Coronary artery (tissue), 2 donors: ENCODE results near the gene LAMA4.
A peak's percentile ranks its signal among the peaks of the same experiment; 100 is the strongest.

Source experiments
- DNase-seq: peaks from one replicate; pipeline ENCODE4 v3.0.0-alpha.2; 2017; ENCODE audit warnings: low spot score
- H3K27ac ChIP-seq, 2 donors: fragments of 200-600 bp; sonication (generic); one replicate each; pipeline ENCODE4 v1.5.1; 2016 to 2019
- H3K4me3 ChIP-seq: fragments of 200-600 bp; sonication (generic); 2 replicates; pipeline ENCODE4 v1.5.1; 2016; ENCODE audit warnings: mild to moderate bottlenecking, moderate library complexity
- TF ChIP-seq, protein P1 (sequence below): fragments of 200-600 bp; sonication (generic); IDR thresholded peaks from one replicate; pipeline ENCODE4 v1.5.1; 2019; ENCODE audit warnings: antibody characterized with exemption

The LAMA4 gene

DNA sequence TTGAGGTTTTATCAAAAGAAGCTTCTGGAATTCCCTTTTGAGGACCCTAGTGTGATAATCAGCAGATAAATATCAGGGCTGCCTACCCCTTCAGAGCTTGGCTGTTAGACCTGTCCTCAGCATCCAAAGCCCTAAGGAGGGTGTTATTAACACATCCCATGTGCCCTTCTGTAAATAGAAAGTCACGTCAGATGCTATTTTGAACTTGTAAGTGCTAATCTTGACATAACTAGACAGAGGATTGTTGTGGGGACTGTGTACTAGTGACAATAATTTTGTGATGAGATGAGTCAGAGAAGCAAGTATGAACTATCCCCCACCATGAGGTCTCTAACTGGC lies 4.9 kb upstream of the LAMA4 start:
- no peak for DNase-seq
- no peak overlapping the region for H3K4me3 ChIP-seq
- TF ChIP-seq, protein P1, sequence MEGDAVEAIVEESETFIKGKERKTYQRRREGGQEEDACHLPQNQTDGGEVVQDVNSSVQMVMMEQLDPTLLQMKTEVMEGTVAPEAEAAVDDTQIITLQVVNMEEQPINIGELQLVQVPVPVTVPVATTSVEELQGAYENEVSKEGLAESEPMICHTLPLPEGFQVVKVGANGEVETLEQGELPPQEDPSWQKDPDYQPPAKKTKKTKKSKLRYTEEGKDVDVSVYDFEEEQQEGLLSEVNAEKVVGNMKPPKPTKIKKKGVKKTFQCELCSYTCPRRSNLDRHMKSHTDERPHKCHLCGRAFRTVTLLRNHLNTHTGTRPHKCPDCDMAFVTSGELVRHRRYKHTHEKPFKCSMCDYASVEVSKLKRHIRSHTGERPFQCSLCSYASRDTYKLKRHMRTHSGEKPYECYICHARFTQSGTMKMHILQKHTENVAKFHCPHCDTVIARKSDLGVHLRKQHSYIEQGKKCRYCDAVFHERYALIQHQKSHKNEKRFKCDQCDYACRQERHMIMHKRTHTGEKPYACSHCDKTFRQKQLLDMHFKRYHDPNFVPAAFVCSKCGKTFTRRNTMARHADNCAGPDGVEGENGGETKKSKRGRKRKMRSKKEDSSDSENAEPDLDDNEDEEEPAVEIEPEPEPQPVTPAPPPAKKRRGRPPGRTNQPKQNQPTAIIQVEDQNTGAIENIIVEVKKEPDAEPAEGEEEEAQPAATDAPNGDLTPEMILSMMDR: no peak
- H3K27ac ChIP-seq: no peak overlapping the region

DNA sequence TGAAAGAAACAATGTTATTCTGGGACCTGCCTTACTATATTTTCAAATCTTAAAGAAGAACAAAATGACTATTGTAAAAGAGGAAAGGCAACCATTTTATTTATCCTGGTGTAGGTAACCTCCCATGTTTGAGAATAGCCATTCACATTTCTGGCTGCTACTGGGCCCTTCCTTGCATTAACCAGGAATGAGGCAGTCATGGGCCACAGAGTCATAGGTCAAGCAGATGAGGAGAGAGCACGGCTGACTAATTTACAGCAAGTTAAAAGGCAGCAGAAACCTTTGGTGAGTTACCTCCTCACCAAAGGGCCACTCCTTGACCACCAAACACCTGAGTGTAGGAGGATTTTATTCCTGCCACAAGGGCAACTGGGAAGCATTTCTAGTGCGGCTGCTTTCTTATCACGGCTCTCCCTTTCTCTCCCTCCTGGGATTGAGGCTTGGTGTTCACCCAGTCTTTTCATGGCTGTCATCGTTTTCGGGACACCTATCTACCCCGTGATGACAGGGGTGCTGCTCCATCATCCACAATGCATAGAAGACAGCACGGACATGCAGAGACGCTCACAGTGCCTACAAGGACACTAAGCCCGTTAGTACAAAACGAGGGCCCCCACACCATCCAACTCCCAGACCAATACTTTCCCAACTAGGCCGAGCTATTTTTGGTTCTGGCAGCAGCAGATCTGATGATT lies 4.4 kb upstream of the LAMA4 start:
- no peak for DNase-seq
- no peak overlapping the region for H3K27ac ChIP-seq
- H3K4me3 ChIP-seq: no peak overlapping the region
- TF ChIP-seq, protein P1: no peak

DNA sequence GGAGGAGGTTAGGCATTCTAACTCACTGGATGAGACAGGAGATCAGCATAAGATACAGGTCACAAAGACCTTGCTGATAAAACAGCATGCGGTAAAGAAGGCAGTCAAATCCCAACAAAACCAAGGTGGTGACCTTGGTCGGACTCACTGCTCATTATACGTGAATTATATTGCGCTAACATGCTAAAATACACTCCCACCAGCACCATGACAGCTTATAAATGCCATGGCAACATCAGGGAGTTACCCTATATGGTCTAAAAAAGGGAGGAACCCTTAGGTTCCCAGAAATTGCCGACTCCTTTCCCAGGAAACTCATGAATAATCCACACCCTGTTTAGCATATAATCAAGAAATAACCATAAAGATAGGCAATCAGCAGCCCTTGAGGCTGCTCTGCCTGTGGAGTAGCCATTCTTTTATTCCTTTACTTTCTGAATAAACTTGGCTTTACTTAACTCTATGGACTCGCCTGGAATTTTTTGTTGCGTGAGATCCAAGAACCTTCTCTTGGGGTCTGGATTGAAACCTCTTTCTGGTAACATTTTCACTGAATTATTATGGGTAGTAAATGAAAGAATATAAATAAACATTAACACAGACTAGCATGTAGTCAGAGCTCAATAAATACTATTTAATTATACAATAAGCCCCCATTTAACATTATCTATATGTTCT lies 3.0 kb upstream of the LAMA4 start:
- TF ChIP-seq, protein P1: no peak
- no peak overlapping the region for H3K4me3 ChIP-seq
- H3K27ac ChIP-seq: no peak overlapping the region
- no peak for DNase-seq

DNA sequence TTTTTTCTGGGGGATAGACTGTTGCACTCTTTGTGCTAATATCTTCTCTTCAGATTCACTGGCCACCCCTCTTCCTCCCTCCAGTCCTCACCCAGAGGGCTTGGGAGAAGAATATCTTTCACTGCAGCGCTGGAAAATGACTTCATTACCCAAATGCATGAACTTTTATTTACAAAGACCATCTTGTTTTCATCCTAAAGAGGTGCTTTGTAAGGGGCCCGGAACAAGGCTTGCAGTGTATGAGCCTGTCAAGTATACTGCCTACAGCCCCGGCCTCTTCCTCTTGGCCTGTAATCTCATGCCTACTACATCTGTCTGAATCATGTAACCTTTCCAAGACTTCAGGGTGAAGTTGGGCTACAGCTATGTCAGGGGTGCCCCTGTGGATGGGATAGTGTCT lies 554 bp upstream of the LAMA4 start:
- Histone ChIP-seq H3K4me3 (peak overlapping the region; percentile 86), H3K27ac (peak overlapping the region in 1 of 2 donors; percentile 90)
- TF ChIP-seq, protein P1: no peak
- no peak for DNase-seq

DNA sequence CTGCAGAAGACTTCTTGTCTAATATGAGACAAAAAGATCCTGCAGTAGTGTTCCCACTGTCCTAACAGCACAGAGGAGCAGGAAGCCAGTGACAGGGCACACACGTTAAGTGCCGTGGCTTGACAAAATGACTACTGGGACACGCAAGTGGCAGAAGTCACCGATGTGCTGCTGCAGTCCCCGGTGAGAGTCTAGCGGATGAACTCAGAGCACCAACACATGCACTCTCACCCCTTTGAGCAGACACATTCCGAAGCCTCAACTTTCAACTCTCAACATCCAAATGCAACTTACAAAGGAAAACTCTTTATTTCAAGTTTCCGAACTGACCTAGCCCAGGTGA lies 898 bp downstream of the LAMA4 start:
- TF ChIP-seq, protein P1: no peak
- H3K4me3 ChIP-seq: peak overlapping the region; percentile 86
- peak overlapping the region; percentile 40 to 90 for H3K27ac ChIP-seq
- no peak for DNase-seq

DNA sequence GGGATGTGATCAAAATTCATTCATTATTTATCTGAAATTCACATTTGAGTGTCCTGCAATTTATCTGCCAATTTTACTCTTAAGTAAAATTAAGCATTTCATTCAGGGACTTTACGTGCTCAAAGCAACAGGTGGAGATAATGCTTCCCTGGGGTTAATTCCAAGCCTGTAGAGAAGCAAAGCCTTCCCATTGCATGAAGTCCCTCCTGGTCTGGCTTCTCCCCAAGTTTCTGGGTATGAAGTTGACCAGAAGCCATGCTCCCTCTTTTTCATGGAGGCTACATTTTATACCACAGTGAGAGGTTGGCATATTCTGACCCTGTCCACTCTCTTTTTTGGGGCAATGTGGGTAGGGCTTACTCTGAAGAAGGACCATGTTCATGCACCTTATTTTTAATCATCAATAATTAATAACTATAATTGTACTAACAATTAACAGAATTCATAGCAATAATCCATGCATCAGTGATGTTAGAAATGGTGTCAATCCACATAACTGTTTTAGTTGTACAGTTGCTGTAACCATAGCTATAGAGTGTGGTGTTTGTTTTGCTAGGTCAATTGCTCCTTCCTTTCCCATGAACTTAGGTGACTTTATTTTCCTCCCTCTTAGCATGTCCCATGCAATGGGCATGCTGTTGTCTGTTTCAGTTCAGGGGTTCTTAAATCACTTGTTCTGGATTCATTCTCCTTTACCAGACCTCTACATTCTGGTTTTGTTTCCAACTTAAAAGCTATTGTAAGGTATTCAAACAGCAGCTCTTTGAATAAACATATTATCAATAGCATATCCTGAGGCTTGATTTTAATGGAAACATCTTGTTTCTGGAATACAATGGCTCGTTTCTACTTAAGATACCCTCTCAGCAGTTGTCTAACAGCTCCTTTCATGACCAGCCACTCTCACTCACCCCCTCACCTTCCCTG lies 1.5 kb downstream of the LAMA4 start:
- TF ChIP-seq, protein P1: no peak
- Histone ChIP-seq H3K27ac (peak overlapping the region; percentile 40 to 90), H3K4me3 (peak overlapping the region; percentile 86)
- DNase-seq: no peak
